ENCODE results near the gene DRD1.

DNA sequence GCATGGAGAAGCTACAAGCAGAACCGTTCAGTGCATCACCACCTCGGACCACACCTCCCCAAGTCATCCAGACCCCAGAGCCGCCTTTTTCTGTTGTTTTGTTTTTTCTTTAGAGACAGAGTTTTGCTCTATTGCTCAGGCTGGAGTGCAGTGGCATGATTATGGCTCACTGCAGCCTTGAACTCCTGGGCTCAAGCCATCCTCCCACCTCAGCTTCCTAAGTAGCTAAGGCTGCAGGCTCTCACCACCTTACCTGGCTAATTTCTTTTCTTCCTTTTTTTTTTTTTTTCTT lies 20.9 kb upstream of the DRD1 start:
- TF ChIP-seq, protein P1, sequence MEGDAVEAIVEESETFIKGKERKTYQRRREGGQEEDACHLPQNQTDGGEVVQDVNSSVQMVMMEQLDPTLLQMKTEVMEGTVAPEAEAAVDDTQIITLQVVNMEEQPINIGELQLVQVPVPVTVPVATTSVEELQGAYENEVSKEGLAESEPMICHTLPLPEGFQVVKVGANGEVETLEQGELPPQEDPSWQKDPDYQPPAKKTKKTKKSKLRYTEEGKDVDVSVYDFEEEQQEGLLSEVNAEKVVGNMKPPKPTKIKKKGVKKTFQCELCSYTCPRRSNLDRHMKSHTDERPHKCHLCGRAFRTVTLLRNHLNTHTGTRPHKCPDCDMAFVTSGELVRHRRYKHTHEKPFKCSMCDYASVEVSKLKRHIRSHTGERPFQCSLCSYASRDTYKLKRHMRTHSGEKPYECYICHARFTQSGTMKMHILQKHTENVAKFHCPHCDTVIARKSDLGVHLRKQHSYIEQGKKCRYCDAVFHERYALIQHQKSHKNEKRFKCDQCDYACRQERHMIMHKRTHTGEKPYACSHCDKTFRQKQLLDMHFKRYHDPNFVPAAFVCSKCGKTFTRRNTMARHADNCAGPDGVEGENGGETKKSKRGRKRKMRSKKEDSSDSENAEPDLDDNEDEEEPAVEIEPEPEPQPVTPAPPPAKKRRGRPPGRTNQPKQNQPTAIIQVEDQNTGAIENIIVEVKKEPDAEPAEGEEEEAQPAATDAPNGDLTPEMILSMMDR (IDR thresholded peaks at IDR 0.05), result no peak
- no peak for TF ChIP-seq POLR2A (IDR thresholded peaks at IDR 0.05)

Data from Peyer's patch (tissue), 4 donors.